ENCODE results near the gene AEBP2.
"Not testable (repeated sequence)": the region's sequence is repeated elsewhere in the genome, so short reads cannot be mapped to it uniquely, and the experiment has no call there.

Gene AEBP2

GRCh38 chr12:19454837-19455236 is 15.5 kb downstream of the AEBP2 start:
- DNase-seq (ENCODE audit: low spot score): no peak

GRCh38 chr12:19456176-19456575 is 16.9 kb downstream of the AEBP2 start:
- no peak for DNase-seq (ENCODE audit: low spot score)

- DNase-seq (ENCODE audit: low spot score): no peak
These were observed 18.3 kb downstream of the AEBP2 start for GRCh38 chr12:19457561-19457960.

- no peak for DNase-seq (ENCODE audit: low spot score)
These were observed 19.4 kb downstream of the AEBP2 start for GRCh38 chr12:19458733-19459132.

GRCh38 chr12:19461999-19462398 is 22.7 kb downstream of the AEBP2 start:
- DNase-seq (ENCODE audit: low spot score): no peak

GRCh38 chr12:19462406-19462805 is 23.1 kb downstream of the AEBP2 start:
- DNase-seq (ENCODE audit: low spot score): no peak

GRCh38 chr12:19464192-19464580 is 24.9 kb downstream of the AEBP2 start:
- DNase-seq (ENCODE audit: low spot score): no peak

- DNase-seq (ENCODE audit: low spot score): no peak
These were observed 26.4 kb downstream of the AEBP2 start for GRCh38 chr12:19465711-19466110.

GRCh38 chr12:19474147-19474546 is 34.9 kb downstream of the AEBP2 start:
- DNase-seq (ENCODE audit: low spot score): no peak

GRCh38 chr12:19475884-19476505 is 36.7 kb downstream of the AEBP2 start:
- not testable (repeated sequence) for DNase-seq (ENCODE audit: low spot score)

- DNase-seq (ENCODE audit: low spot score): no peak
These were observed 37.8 kb downstream of the AEBP2 start for GRCh38 chr12:19477071-19477470.

- no peak for DNase-seq (ENCODE audit: low spot score)
These were observed 41.2 kb downstream of the AEBP2 start for GRCh38 chr12:19480459-19480858.

GRCh38 chr12:19482036-19482435 is 42.7 kb downstream of the AEBP2 start:
- DNase-seq (ENCODE audit: low spot score): no peak

GRCh38 chr12:19482551-19483109 is 43.3 kb downstream of the AEBP2 start:
- peak; percentile 44 for DNase-seq (ENCODE audit: low spot score)

- no peak for DNase-seq (ENCODE audit: low spot score)
These were observed 44.4 kb downstream of the AEBP2 start for GRCh38 chr12:19483727-19484126.

- peak; percentile 32 for DNase-seq (ENCODE audit: low spot score)
These were observed 45.4 kb downstream of the AEBP2 start for GRCh38 chr12:19484738-19485137.

- no peak for DNase-seq (ENCODE audit: low spot score)
These were observed 45.9 kb downstream of the AEBP2 start for GRCh38 chr12:19485240-19485639.

- no peak for DNase-seq (ENCODE audit: low spot score)
These were observed 49.9 kb downstream of the AEBP2 start for GRCh38 chr12:19489168-19489567.

- DNase-seq (ENCODE audit: low spot score): no peak
These were observed 51.6 kb downstream of the AEBP2 start for GRCh38 chr12:19490908-19491307.

- DNase-seq (ENCODE audit: low spot score): no peak
These were observed 52.6 kb downstream of the AEBP2 start for GRCh38 chr12:19491863-19492262.

- DNase-seq (ENCODE audit: low spot score): no peak
These were observed 57.1 kb downstream of the AEBP2 start for GRCh38 chr12:19496219-19496878.

- no peak for DNase-seq (ENCODE audit: low spot score)
These were observed 58.8 kb downstream of the AEBP2 start for GRCh38 chr12:19498099-19498498.

GRCh38 chr12:19499030-19499429 is 59.7 kb downstream of the AEBP2 start:
- DNase-seq (ENCODE audit: low spot score): no peak

- DNase-seq (ENCODE audit: low spot score): no peak
These were observed 67.2 kb downstream of the AEBP2 start for GRCh38 chr12:19506497-19506896.
